Amniotic epithelial cell (primary cell): ENCODE measurements around the gene FGF19.

Source experiments
- DNase-seq: peaks from one replicate; pipeline ENCODE4 v3.0.0-alpha.2; 2010; ENCODE audit warnings: low read depth

FGF19 gene

GRCh38 chr11:69703768-69704507, at the start of gene FGF19:
TSS of gene FGF19 (minus strand) at chr11:69704022. CDS start at chr11:69703876, 146 bp downstream.
- no peak for DNase-seq

- DNase-seq: no peak
Measured at GRCh38 chr11:69752890-69753289, 49.1 kb upstream of the FGF19 start.

GRCh38 chr11:69750875-69751597, 47.2 kb upstream of the FGF19 start:
- DNase-seq: no peak

GRCh38 chr11:69750108-69750850, 46.5 kb upstream of the FGF19 start:
- no peak for DNase-seq

- no peak for DNase-seq
Measured at GRCh38 chr11:69748637-69749036, 44.8 kb upstream of the FGF19 start.

- peak; percentile 71 for DNase-seq
Measured at GRCh38 chr11:69746752-69747742, 43.2 kb upstream of the FGF19 start.

GRCh38 chr11:69746140-69746539, 42.3 kb upstream of the FGF19 start:
- DNase-seq: no peak

- DNase-seq: no peak
Measured at GRCh38 chr11:69745201-69745600, 41.4 kb upstream of the FGF19 start.

- DNase-seq: peak; percentile 96
Measured at GRCh38 chr11:69744435-69744834, 40.6 kb upstream of the FGF19 start.

GRCh38 chr11:69734841-69735240, 31.0 kb upstream of the FGF19 start:
- DNase-seq: no peak

GRCh38 chr11:69734367-69734766, 30.5 kb upstream of the FGF19 start:
- DNase-seq: no peak

- DNase-seq: no peak
Measured at GRCh38 chr11:69732910-69733309, 29.1 kb upstream of the FGF19 start.

GRCh38 chr11:69731110-69731509, 27.3 kb upstream of the FGF19 start:
- DNase-seq: no peak

- DNase-seq: no peak
Measured at GRCh38 chr11:69730500-69730899, 26.7 kb upstream of the FGF19 start.

- DNase-seq: no peak
Measured at GRCh38 chr11:69729252-69729651, 25.4 kb upstream of the FGF19 start.

GRCh38 chr11:69727266-69727665, 23.4 kb upstream of the FGF19 start:
- no peak for DNase-seq

GRCh38 chr11:69726481-69726880, 22.7 kb upstream of the FGF19 start:
- no peak for DNase-seq

GRCh38 chr11:69726019-69726418, 22.2 kb upstream of the FGF19 start:
- no peak for DNase-seq

- peak; percentile 17 for DNase-seq
Measured at GRCh38 chr11:69721745-69722144, 17.9 kb upstream of the FGF19 start.

- no peak for DNase-seq
Measured at GRCh38 chr11:69721106-69721505, 17.3 kb upstream of the FGF19 start.

- DNase-seq: no peak
Measured at GRCh38 chr11:69718912-69719311, 15.1 kb upstream of the FGF19 start.

GRCh38 chr11:69718147-69718546, 14.3 kb upstream of the FGF19 start:
- peak; percentile 19 for DNase-seq
